GM10266 (cell line): ENCODE data around the gene FOXP4.

Source experiments
- DNase-seq: peaks from one replicate; pipeline ENCODE4 v3.0.0; 2012; ENCODE audit errors: extremely low spot score
- CTCF ChIP-seq: IDR thresholded peaks from 2 replicates; pipeline ENCODE4 v1.5.1; 2012; ENCODE audit warnings: mild to moderate bottlenecking, low read depth; ENCODE audit not compliant: control insufficient read depth, insufficient read depth; ENCODE audit errors: missing control alignments

FOXP4 gene

DNA sequence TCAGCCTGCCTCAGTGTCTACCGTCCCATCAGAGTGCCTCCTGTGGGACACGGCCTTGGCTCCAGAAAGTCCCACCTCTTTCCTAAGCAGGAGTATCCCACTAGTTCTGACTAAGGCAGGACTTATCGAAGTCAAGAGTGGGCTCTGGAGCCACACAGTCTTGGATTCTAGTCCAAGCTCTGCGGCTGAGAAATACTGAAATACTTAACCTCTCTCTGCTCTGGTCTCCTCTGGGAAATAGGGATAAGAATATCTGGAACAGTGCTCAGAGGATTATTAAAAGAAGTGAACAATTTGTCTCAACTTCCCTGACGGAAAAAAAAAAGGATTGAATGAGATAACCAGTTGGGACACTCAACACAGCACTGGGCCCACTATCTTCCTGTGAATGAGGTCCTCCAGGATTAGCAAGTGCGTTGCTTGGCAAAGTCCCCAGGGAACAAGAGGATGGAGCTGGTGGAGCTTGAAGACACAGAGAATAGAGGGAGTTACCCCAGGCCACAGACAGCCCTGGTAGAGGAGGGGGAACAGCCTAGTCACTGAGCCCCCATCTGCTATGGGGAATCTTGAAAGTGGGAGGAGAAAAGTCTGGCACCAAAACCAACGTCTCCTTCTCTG, 34.6 kb upstream of the FOXP4 start:
- TF ChIP-seq CTCF, result no peak
- DNase-seq, result no peak

DNA sequence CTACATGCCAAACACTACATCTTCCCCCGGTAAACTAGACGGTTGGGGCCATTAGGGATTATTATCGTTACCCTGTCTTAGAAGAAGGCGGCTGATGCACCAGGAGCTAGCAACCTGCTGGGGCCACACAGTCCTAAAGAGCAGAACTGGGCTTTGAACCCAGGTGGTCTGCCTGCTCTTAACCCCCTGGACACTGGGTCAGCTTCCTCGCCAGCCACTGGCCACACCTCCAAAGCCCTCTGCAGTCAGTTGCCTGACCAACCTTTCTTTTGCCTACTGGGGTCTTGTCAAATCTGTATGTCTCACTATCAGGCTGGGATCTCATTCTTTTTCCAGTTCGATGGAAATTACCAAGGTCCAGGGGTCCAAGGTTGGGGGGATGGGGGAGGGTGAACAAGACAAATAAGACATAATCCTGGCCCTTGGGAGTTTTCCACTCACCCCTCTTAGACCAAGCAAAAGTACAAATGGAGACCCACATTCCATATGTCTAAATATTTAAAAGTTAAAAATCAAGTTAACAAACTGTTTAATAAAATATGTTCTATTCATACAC, 34.0 kb upstream of the FOXP4 start:
- no peak for TF ChIP-seq CTCF
- no peak for DNase-seq

DNA sequence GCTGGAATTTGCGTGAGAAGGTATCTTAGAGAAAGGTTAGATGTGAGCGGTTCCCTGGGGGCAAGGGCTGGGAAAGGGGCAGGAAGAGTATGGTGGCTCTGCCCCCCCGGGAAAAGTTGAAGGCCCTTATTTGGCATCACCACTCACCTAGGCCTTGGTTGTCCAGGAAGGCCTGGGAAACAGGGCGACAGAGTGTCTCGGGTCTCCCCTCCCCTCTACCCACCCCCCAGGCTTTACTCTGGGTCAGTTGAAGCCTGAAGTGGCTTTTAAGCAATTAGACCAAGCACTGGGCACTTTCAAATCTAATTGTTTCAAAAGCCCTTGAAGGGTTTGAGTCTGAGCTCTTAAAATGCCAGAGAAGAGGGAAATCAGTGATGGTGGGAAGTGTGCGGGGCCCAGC, 30.2 kb upstream of the FOXP4 start:
- no peak for TF ChIP-seq CTCF
- no peak for DNase-seq

DNA sequence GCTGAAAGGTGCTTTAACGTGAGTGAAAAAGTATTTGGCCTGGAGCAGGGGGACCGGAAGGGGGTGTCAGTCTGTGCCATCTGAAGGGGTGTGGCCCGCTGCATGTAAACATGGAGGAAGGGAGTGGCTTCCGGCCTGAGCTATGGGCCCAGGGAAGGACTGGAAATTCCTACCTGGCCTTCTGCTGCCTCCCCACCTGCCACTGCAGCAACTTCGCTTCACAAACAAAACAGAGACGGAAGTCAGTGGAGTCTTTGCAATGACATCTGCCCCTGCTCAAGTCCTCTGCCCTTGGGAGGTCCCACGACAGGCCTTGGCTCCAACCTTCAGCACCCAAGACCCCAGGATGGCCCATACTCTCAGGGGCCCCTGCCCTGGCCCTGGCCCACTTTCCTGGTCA, 28.1 kb upstream of the FOXP4 start:
- DNase-seq, result no peak
- TF ChIP-seq CTCF, result no peak

GRCh38 chr6:41519305-41519744, 26.9 kb upstream of the FOXP4 start:
- no peak for DNase-seq
- TF ChIP-seq CTCF, result no peak

GRCh38 chr6:41519745-41520699, 26.2 kb upstream of the FOXP4 start:
- no peak for DNase-seq
- TF ChIP-seq CTCF, result no peak

DNA sequence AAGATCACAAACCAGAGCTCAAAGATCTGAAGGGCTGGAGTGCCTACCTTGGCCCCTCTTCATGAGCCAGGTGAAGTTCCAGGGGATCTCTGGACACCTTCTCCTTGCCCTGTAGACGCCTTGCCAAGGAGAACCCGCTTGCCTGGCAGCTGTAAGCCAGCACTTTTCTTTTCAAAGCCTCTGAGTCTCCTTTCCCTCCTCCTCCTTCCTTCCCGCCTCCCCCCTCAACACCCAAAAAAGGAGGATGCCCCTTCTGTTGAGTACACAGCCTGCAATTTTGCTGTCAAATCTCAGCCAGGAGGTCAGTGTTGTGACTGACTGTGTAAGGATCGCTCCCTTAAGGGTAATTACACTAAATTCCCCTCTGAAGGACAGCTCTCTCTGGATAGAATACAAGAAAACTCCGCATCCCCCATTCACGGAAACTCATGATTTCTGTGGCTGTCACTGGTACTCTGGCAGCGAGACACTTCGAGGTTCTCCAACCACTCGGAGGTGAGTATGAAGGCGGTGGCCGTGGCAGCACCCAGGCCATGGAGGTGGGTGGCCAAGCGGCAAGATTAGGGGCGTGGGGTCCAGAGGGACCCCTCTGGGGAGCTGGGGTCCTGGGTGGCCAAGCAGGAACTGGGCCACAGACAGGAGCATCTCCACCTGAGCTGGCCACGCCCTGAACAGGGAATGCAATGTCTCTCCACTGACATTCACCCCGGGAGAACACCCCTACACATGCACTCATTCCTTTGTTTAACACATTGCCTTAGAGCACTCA, 23.2 kb upstream of the FOXP4 start:
- no peak for DNase-seq
- no peak for TF ChIP-seq CTCF
